K562 treated with DMSO at 1 percent for 24 hours (cell line): ENCODE data around the gene HS3ST6. TPM values are rescaled to one million over a fixed set of nuclear protein-coding genes. Genes with fewer than 3 reads are reported as not detected.

Experiments used
- total RNA-seq: library from RNA; unstranded; fragments of 300-600 nt; gene quantifications from 2 replicates; pipeline ENCODE4 v1.2.3, GENCODE V29; 2022; ENCODE audit warnings: low read depth; ENCODE audit not compliant: insufficient read depth

HS3ST6 gene
- not detected in 2 replicates for total RNA-seq

DNA sequence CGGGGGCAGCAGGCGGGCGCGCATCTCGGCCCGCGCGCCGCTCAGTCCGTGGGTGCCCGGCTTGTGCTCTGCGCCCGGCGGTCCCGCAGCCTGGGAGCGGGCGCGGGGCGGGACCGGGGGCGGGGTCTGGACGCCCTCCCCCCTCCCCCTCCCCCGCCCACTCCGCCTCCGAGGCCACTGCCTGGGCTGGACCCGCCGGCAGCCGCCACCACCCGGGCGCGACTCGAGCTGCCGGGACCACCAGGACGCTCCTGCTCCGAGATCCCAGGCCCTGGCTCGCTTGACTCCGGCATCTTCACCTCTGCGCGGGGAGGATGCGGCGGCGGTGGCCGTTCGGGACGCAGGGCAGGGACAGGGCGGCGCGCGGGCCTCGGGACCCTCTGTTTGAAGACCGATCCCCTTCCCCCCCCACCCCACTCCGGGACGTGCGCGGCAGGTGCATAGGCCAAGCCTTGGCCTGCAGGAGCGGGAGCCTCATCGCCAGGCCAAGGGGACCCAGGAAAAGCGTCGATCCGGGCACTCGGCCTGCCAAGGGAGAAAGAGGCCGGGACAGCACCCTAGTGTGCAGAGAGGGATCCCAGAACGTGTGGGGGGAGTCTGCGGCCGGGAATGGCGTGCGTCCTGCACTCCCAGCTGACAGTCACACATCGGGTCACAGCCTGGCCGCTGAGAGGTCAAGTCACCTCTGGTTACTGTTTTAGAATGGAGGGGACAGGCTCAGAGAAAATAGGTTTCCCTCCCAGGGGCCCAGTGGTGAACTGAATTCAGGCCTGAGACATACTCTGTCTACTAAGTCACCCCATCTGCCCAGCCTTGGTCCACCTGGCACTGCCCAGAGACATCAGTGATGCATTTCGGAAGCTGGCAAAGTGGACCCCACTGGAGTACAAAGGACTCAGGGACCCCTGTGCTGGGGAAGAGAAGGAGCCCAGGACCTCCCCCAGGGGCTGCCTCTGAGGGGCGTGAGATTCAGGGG, at the start of gene HS3ST6:
Gene HS3ST6 (minus strand): TSS at position 65 of the 976 bp plus-strand sequence. CDS start 92 bp downstream, outside the sequence.

DNA sequence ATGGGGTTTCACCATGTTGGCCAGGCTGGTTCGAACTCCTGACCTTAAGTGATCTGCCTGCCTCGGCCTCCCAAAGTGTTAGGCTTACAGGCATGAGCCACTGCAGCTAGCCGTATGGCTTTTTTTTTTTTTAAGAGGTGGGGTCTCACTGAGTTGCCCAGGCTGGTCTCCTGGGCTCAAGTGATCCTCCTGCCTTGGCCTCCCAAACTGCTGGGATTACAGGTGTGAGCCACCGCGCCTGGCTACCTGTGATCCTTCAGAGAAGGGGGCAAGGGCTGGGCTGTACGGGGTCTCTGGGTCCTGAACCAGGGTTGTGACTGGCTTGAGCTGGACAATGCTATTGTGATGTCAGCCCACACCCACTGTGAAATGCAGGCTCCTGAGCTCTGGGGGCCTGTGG, 48.2 kb upstream of the HS3ST6 start, which contains the start of gene RNF151:
Gene RNF151 (plus strand): TSS at position 397 of the 400 bp plus-strand sequence. CDS start 26 bp downstream, outside the sequence.

GRCh38 chr16:1964506-1965395, 46.5 kb upstream of the HS3ST6 start, which contains the start of gene RPS2:
RPS2 (minus strand) TSS chr16:1964826; CDS start chr16:1964625, 201 bp downstream.

DNA sequence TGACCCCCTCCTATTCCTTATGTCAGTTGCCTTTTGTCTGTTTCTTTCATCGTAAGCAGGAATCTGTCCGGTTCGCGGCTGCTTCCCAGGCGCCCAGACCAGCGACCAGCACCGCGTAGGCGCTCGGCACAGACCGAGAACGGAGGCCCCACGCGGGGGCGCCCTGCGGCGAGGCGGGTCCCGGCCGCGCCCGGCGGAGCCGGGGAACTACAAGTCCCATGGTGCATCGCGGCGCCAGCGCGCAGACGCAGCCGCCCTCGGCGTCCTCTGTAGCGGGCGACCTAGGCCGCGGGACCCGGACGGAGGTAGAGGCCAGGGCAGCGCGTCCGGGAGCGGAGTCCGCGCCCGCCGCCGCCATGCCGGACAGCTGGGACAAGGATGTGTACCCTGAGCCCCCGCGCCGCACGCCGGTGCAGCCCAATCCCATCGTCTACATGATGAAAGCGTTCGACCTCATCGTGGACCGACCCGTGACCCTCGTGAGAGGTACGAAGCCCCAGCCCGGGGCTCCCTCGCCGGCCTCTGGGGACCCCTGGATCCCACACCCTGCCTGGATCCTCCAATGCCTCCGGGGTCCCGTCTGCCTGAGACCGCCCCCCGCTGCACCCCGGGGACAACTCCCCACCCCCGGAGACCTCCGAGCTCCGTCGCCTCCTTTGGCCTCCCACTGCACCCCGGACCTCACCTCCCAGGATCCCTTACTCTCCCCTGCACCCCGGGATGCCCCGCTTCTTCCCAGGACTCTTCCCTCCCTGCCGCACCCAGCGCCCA, 41.2 kb upstream of the HS3ST6 start, which contains the start of gene NDUFB10:
Gene NDUFB10 (plus strand): TSS at position 270 of the 771 bp plus-strand sequence. CDS start 87 bp downstream, at position 357.

DNA sequence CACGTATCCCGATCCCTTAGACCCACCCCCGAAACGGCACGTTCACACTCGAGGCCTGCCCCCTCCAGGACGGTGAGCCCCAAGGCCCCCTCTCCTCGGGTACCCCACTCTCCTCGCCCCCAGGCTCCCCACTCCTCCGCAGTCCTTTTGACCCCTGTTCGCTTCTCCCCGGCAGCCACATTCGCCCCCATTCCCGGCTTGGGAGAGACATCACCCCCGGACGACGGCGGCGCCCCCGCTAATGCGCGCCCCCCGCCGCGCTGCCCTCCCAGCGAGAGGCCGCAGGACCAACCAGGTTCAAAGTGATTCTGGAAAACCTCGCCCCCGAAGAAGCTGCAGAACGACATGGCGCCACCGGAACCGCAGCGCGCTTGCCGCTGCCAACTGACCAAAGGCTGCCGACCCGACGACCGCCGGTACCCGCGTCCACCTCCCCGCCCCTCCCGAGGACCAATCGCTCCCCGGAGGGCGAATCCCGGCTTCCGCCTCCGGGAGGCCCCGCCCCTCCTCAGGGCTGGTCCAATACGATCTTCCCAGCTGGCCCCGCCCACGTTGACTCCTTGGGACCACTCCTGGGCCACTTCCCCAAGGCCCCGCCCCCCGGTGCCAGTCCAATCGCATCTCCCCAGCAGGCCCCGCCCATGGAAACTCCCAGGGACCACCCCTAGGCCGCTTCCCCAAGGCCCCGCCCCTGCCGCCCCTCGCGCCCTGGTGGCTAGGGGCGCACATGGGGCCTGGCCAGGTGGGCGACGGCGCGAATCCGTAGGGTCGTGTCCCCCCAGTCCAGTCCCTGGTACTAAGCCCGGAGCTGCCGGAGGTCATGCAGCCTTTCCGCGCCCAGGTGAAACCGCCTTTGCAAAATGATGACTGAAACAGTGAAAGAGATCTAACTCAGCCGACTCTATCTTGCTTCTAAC, 24.9 kb upstream of the HS3ST6 start, which contains the start of gene MSRB1:
Gene MSRB1 (minus strand): TSS at position 390 of the 917 bp plus-strand sequence. CDS start 43 bp downstream, at position 347.

DNA sequence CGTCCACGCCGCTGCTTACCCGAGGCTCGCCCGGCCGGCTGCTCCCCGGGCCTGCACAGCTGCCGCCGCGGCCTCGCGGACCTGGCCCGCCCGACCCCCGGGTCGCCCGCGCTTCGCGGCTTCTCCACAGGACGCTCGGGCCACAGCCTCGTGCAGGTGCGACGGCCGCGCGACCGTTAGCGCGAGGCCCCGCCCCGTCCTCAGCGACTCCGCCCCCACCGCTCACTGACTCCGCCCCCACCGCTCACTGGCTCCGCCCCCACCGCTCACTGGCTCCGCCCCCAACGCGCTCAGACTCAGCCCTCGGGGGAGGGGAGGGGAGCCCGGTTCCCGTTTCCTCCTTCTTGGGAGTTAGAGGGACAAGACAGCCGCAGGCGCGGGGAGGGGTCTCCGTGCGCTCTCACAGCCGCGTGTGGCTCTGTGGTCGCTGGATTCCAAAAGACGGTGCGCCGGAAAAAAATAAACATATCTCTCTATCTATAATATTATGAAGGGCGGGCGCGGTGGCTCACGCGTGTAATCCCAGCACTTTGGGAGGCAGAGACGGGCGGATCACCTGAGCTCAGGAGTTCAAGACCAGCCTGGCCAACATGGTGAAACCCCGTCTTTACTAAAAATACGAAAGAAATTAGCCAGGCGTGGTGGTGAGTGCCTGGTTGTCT, 46.1 kb downstream of the HS3ST6 start, which contains the start of gene MEIOB:
Gene MEIOB (minus strand): TSS at position 191 of the 662 bp plus-strand sequence. CDS start 3,989 bp downstream, outside the sequence.

Other genes with a start within 250 kb of the HS3ST6 start
- gene JPT2, start 240.1 kb downstream of the HS3ST6 start, total RNA-seq = 47.4 and 47.6 TPM in 2 replicates
- gene MAPK8IP3, start 212.2 kb downstream of the HS3ST6 start, total RNA-seq = 30.2 and 39.0 TPM in 2 replicates
- gene NME3, start 146.9 kb downstream of the HS3ST6 start, total RNA-seq = 80.6 and 94.0 TPM in 2 replicates
- gene EME2, start 145.6 kb downstream of the HS3ST6 start, total RNA-seq = 9.7 and 11.0 TPM in 2 replicates
- gene MRPS34, start 145.3 kb downstream of the HS3ST6 start, total RNA-seq = 209 and 232 TPM in 2 replicates
- 85.1 and 96.8 TPM in 2 replicates for gene SPSB3, start 135.8 kb downstream of the HS3ST6 start, total RNA-seq
- 178 and 198 TPM in 2 replicates for gene NUBP2, start 135.5 kb downstream of the HS3ST6 start, total RNA-seq
- 0.36 and 0.50 TPM in 2 replicates for gene IGFALS, start 124.7 kb downstream of the HS3ST6 start, total RNA-seq
- 95.7 and 105 TPM in 2 replicates for gene HAGH, start 91.6 kb downstream of the HS3ST6 start, total RNA-seq
- gene FAHD1, start 91.2 kb downstream of the HS3ST6 start, total RNA-seq = 30.8 and 34.7 TPM in 2 replicates
- gene MEIOB, start 46.3 kb downstream of the HS3ST6 start, total RNA-seq = 40.7 and 42.1 TPM in 2 replicates
- 194 and 209 TPM in 2 replicates for gene MSRB1, start 24.8 kb upstream of the HS3ST6 start, total RNA-seq
- gene RPL3L, start 36.3 kb upstream of the HS3ST6 start, total RNA-seq = 0.23 and 0.29 TPM in 2 replicates
- 256 and 274 TPM in 2 replicates for gene NDUFB10, start 41.1 kb upstream of the HS3ST6 start, total RNA-seq
- gene RPS2, start 46.4 kb upstream of the HS3ST6 start, total RNA-seq = 6,981 and 7,733 TPM in 2 replicates
- not detected in 2 replicates for gene RNF151, start 48.4 kb upstream of the HS3ST6 start, total RNA-seq
- 59.5 and 67.9 TPM in 2 replicates for gene TBL3, start 53.6 kb upstream of the HS3ST6 start, total RNA-seq
- gene NOXO1, start 63.1 kb upstream of the HS3ST6 start, total RNA-seq = not detected in 2 replicates
- 56.1 and 57.0 TPM in 2 replicates for gene GFER, start 65.8 kb upstream of the HS3ST6 start, total RNA-seq
- 42.4 and 48.1 TPM in 2 replicates for gene SYNGR3, start 71.6 kb upstream of the HS3ST6 start, total RNA-seq
- gene ZNF598, start 91.4 kb upstream of the HS3ST6 start, total RNA-seq = 111 and 123 TPM in 2 replicates
- 3.2 and 4.2 TPM in 2 replicates for gene NPW, start 101.4 kb upstream of the HS3ST6 start, total RNA-seq
- 28.4 and 30.8 TPM in 2 replicates for gene NHERF2, start 108.5 kb upstream of the HS3ST6 start, total RNA-seq
- 31.0 and 36.5 TPM in 2 replicates for gene NTHL1, start 129.4 kb upstream of the HS3ST6 start, total RNA-seq
- gene TSC2, start 129.6 kb upstream of the HS3ST6 start, total RNA-seq = 69.9 and 72.9 TPM in 2 replicates
- gene PKD1, start 217.5 kb upstream of the HS3ST6 start, total RNA-seq = 95.2 and 111 TPM in 2 replicates
- 4.4 and 5.8 TPM in 2 replicates for gene RAB26, start 230.2 kb upstream of the HS3ST6 start, total RNA-seq
- gene TRAF7, start 237.4 kb upstream of the HS3ST6 start, total RNA-seq = 114 and 120 TPM in 2 replicates